HepG2 (cell line): ENCODE data around the gene RELB. TPM values are rescaled to one million over a fixed set of nuclear protein-coding genes. Genes with fewer than 3 reads are reported as not detected.

Experiments used
- ATAC-seq: fragments of 200-7000 bp; cut with Tn5 transposase; 3 replicates; pipeline ENCODE4 v1.9.1; 2020; ENCODE audit warnings: mild to moderate bottlenecking, moderate library complexity
- BruUV-seq: library from RNA; stranded (reverse); fragments of 400-500 nt; replicated peaks from 2 replicates; lab custom pipeline; 2021; lab: Mats Ljungman, UMichigan
- CTCF ChIA-PET: fragments of 300-600 bp; formaldehyde crosslinking; extraction: SDS; loops from one replicate; lab custom pipeline; 2021; ENCODE audit warnings: low total read pairs, inconsistent platforms, low intra/inter-chr PET ratio; lab: Yijun Ruan, JAX
- POLR2A ChIA-PET: fragments of 350-600 bp; sonication (Branson Sonifier 250); formaldehyde crosslinking; loops from one replicate; lab custom pipeline; 2020; ENCODE audit warnings: antibody characterized with exemption, inconsistent platforms; lab: Yijun Ruan, JAX
- DNase-seq: peaks from one replicate; pipeline ENCODE4 v3.0.0-alpha.2; 2015; ENCODE audit warnings: low spot score
- FAIRE-seq: peaks from 3 replicates; lab custom pipeline; 2011; peaks lifted over from hg19 to GRCh38; lab: Jason Lieb, UNC
- H2AFZ ChIP-seq: one replicate; pipeline ENCODE4 v1.6.1; 2011; ENCODE audit warnings: low read length, inconsistent platforms
- H3K27ac ChIP-seq: fragments of 300-600 bp; 3 replicates; pipeline ENCODE4 v1.8.0; 2011; ENCODE audit warnings: mixed run types, mild to moderate bottlenecking, mixed read lengths, low read length, inconsistent platforms; ENCODE audit not compliant: insufficient read depth; ENCODE audit errors: extremely low read length
- H3K27me3 ChIP-seq, 2 experiments: fragments of 200-600 bp in 1 of 2; 2 replicates in 1 of 2; 3 replicates in 1 of 2; pipeline versions ENCODE4 v1.6.0 to v1.8.0; 2011; ENCODE audit warnings: low read length in 2 of 2, mild to moderate bottlenecking in 2 of 2, moderate library complexity in 2 of 2, inconsistent platforms in 1 of 2; ENCODE audit not compliant: insufficient read depth in 2 of 2, control insufficient read depth in 1 of 2
- H3K36me3 ChIP-seq, 2 experiments: fragments of 200-600 bp in 1 of 2; replicated peaks in 1 of 2; 2 replicates in 1 of 2; 3 replicates in 1 of 2; pipeline versions ENCODE4 v1.5.1 to v1.8.0; 2011; ENCODE audit warnings: low read length in 2 of 2, inconsistent platforms in 1 of 2; ENCODE audit not compliant: insufficient read depth in 2 of 2, control insufficient read depth in 1 of 2
- H3K4me1 ChIP-seq: 2 replicates; pipeline ENCODE4 v1.5.1; 2012; ENCODE audit warnings: low read length, inconsistent platforms; ENCODE audit not compliant: insufficient read depth
- H3K4me2 ChIP-seq: 2 replicates; pipeline ENCODE4 v1.6.0; 2011; ENCODE audit warnings: low read depth, low read length, inconsistent platforms
- H3K4me3 ChIP-seq, 3 experiments: fragments of 200-600 bp in 1 of 3; sonication (generic), shearing (Covaris generic) in 1 of 3; replicated peaks in 1 of 3; 2 replicates each; pipeline ENCODE4 v1.5.1; 2011 to 2016; ENCODE audit warnings: low read length in 3 of 3, inconsistent platforms in 2 of 3, low read depth in 2 of 3, mild to moderate bottlenecking in 2 of 3, control low read depth in 1 of 3, mixed read lengths in 1 of 3; ENCODE audit not compliant: insufficient read depth in 1 of 3
- H3K79me2 ChIP-seq: one replicate; pipeline ENCODE4 v1.6.1; 2011; ENCODE audit warnings: low read length, inconsistent platforms; ENCODE audit not compliant: insufficient read depth
- H3K9ac ChIP-seq: 2 replicates; pipeline ENCODE4 v1.6.0; 2011; ENCODE audit warnings: mild to moderate bottlenecking, low read depth, low read length, inconsistent platforms; ENCODE audit not compliant: insufficient read depth
- H3K9me3 ChIP-seq: 2 replicates; pipeline ENCODE4 v1.5.1; 2012; ENCODE audit warnings: mild to moderate bottlenecking, low read length
- H4K20me1 ChIP-seq: 2 replicates; pipeline ENCODE4 v1.6.0; 2011; ENCODE audit warnings: inconsistent platforms, mild to moderate bottlenecking, low read length, moderate library complexity; ENCODE audit not compliant: insufficient read depth
- HDAC6 ChIP-seq: fragments of 200-600 bp; sonication (generic); IDR thresholded peaks from 2 replicates; pipeline ENCODE4 v1.7.0; 2017; ENCODE audit warnings: mild to moderate bottlenecking, antibody characterized with exemption, low read length, low read depth
- ZNF552 ChIP-seq: sonication (generic); formaldehyde crosslinking; IDR thresholded peaks from 2 replicates; pipeline ENCODE4 v1.9.0; 2022; ENCODE audit warnings: missing genetic modification reagents, mild to moderate bottlenecking, borderline replicate concordance
- ZNF782 ChIP-seq: sonication (generic); formaldehyde crosslinking; IDR thresholded peaks from 2 replicates; pipeline ENCODE4 v1.4.0; 2020; ENCODE audit warnings: missing genetic modification reagents, mild to moderate bottlenecking, borderline replicate concordance
- WGBS: methylation state at CpG from one replicate; pipeline ENCODE4 v1.1.6; 2017; ENCODE audit warnings: low lambda C conversion rate; 5-methylcytosine and 5-hydroxymethylcytosine counted together
- in situ Hi-C: cut with HindIII; loops from 2 replicates; pipeline ENCODE4 v1.10.0; 2017; ENCODE audit warnings: low pct_unique_long_range_greater_than_20kb; ENCODE audit not compliant: extremely low pct_ligation_motif_present
- intact Hi-C: fragments of 100-400 bp; cut with micrococcal nuclease; formaldehyde crosslinking; loops from one replicate; pipeline ENCODE4 v1.10.0; 2022; ENCODE audit not compliant: unreplicated experiment
- polyA plus RNA-seq, 8 experiments: library from polyadenylated mRNA; depleted of rRNA in 3 of 8; stranded (reverse) in 7 of 8; unstranded in 1 of 8; fragments of >200 nt; fragmentation: Illumina TruSeq in 4 of 8; extraction: Trizol in 4 of 8; gene quantifications; 2 replicates each; pipeline versions ENCODE4 v1.2.1 to v1.2.3, GENCODE V29; 2011 to 2016; ENCODE audit warnings: low read depth in 4 of 8, missing spikeins in 1 of 8, mixed read lengths in 1 of 8; ENCODE audit not compliant: insufficient read depth in 1 of 8
- total RNA-seq, 5 experiments: library from RNA; depleted of rRNA; stranded (reverse); fragments of >200 nt; fragmentation: Illumina TruSeq; extraction: Trizol; gene quantifications; 2 replicates each; pipeline ENCODE4 v1.2.3, GENCODE V29; 2016; ENCODE audit warnings: low read depth in 1 of 5
- TF ChIP-seq, protein P1 (sequence below): sonication (generic); formaldehyde crosslinking; IDR thresholded peaks from 2 replicates; pipeline ENCODE4 v1.8.0; 2022; ENCODE audit warnings: missing genetic modification reagents, mild to moderate bottlenecking, inconsistent platforms, borderline replicate concordance
- TF ChIP-seq, protein P2 (sequence below): sonication (generic); IDR thresholded peaks from 2 replicates; pipeline ENCODE4 v1.6.1; 2016; ENCODE audit warnings: low read depth, borderline replicate concordance

Gene RELB
- total and polyA plus RNA-seq, 2 of the 13 experiments (the other 11 are each of a cell fraction or from before 2014, with no cell fraction given) = 1.9 to 3.5 TPM

DNA sequence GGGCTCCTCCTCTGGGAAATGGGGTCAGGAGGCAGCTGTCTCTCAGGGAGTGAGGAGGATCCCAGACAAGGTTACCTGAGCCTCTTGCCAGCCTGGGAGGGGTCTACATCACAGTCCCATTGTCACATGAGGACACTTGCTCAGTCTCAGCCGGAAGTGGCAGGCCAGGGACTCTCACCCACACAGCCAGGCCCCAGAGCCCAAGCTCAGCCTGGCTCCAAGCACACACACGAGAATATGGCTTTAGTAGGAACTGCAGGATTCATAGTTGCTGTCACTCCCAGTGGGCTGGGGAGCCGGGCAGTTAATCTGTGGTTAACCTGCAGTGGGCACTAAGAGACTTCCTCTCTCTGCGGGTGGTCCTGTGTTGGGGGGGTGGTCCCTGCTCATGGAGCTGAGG is 15.8 kb upstream of the RELB start (continued):
- TF ChIP-seq, protein P1, sequence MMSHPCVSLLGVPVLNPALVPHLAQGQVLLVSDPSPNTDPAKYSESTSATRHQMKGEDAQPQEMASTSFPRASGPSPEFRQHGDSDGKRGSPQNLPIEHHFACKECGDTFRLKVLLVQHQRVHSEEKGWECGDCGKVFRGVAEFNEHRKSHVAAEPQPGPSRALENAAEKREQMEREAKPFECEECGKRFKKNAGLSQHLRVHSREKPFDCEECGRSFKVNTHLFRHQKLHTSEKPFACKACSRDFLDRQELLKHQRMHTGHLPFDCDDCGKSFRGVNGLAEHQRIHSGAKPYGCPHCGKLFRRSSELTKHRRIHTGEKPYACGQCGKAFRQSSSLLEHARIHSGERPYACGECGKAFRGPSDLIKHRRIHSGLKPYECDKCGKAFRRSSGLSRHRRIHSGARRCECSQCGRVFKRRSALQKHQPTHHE = no peak
- TF ChIP-seq HDAC6 = no peak

DNA sequence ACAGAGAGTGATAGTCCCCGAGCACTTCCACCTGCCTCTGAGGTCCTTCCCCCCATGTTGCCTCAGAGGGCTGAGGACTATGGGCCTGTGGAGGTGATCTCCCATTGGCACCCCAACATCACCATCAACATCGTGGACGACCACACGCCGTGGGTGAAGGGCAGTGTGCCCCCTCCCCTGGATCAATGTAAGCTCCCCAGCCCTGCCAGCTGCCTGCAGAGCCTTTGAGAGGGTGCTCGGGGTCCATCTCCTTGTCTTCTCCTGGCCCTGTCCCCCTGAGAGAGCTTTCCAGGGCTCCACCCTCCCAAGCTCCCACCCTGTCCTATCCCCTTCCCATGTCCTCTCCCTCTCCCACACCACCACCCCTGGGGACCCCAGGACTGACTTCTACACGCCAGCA is 14.9 kb upstream of the RELB start:
- Histone ChIP-seq H3K27me3 (no peaks in the 10 kb centered on the region), H3K79me2 (no peaks in the 10 kb centered on the region), H3K4me3 (no peak overlapping the region), H4K20me1 (no peaks in the 10 kb centered on the region), H3K4me2 (no peak overlapping the region), H3K4me1 (no peaks in the 10 kb centered on the region), H3K9ac (no peak overlapping the region), H3K9me3 (no peaks in the 10 kb centered on the region), H3K27ac (no peak overlapping the region), H3K36me3 (peaks cover 14 to 61% of the 10 kb centered on the region in 2 experiments; a peak in 4 of 5 replicates), H2AFZ (no peak overlapping the region)
- TF ChIP-seq ZNF782 (no peak), ZNF552 (CRISPR knock-in tag) (no peak)
- TF ChIP-seq, protein P2, sequence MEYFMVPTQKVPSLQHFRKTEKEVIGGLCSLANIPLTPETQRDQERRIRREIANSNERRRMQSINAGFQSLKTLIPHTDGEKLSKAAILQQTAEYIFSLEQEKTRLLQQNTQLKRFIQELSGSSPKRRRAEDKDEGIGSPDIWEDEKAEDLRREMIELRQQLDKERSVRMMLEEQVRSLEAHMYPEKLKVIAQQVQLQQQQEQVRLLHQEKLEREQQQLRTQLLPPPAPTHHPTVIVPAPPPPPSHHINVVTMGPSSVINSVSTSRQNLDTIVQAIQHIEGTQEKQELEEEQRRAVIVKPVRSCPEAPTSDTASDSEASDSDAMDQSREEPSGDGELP = no peak
- ChIA-PET CTCF (no interaction called here), POLR2A (no interaction called here)
- no peak for ATAC-seq
- 97% methylated on average over 7 of the region's 7 CpGs for WGBS
- no TSS peak for BruUV-seq
- in situ Hi-C loops (no loop called here), intact Hi-C loops (no loop called here)
- no peak for DNase-seq
- no peak for FAIRE-seq
